MM.1S (cell line): ENCODE data around the gene CHPF.

ENCODE experiments used
- EZH2phosphoT487 ChIP-seq: fragments of 300-600 bp; sonication (generic); IDR thresholded peaks from 2 replicates; pipeline ENCODE4 v1.6.1; 2018; ENCODE audit warnings: antibody characterized with exemption, low read length
- TF ChIP-seq, protein P1 (sequence below): fragments of 300-600 bp; sonication (generic); IDR thresholded peaks from 2 replicates; pipeline ENCODE4 v1.5.1; 2016; ENCODE audit warnings: antibody characterized with exemption, low read length, mixed read lengths

DNA sequence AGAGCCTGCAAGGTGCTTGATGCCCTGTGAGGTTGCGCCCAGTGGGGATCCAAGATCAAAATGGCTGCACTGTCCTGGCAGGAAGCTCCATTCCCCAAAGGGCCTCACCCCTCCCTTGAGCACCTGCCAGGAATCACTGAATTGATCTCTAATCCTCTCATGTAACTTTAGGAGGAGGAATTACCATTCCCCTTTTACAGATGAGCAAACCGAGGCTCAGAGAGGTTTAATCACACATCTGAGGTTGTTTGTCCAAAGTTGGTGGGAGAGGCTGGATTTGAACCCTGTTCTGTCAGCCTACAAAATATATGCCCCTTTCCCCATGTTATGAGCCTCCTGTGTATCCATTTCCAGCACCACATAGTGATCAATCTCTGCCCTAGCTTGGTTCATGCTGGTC lies 18.8 kb downstream of the CHPF start:
- TF ChIP-seq, protein P1, sequence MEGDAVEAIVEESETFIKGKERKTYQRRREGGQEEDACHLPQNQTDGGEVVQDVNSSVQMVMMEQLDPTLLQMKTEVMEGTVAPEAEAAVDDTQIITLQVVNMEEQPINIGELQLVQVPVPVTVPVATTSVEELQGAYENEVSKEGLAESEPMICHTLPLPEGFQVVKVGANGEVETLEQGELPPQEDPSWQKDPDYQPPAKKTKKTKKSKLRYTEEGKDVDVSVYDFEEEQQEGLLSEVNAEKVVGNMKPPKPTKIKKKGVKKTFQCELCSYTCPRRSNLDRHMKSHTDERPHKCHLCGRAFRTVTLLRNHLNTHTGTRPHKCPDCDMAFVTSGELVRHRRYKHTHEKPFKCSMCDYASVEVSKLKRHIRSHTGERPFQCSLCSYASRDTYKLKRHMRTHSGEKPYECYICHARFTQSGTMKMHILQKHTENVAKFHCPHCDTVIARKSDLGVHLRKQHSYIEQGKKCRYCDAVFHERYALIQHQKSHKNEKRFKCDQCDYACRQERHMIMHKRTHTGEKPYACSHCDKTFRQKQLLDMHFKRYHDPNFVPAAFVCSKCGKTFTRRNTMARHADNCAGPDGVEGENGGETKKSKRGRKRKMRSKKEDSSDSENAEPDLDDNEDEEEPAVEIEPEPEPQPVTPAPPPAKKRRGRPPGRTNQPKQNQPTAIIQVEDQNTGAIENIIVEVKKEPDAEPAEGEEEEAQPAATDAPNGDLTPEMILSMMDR: no peak
- no peak for TF ChIP-seq EZH2phosphoT487
